Parathyroid adenoma (tissue), 2 donors: Measurements from ENCODE around the gene ACAT1.
"Not testable (repeated sequence)": the region's sequence is repeated elsewhere in the genome, so short reads cannot be mapped to it uniquely, and the experiment has no call there.

Source experiments
- H2AFZ ChIP-seq: fragments of 300-600 bp; sonication (generic); one replicate; pipeline ENCODE4 v1.7.0; 2017; ENCODE audit warnings: antibody characterized with exemption, mild to moderate bottlenecking
- H3K27ac ChIP-seq: fragments of 300-600 bp; sonication (generic); one replicate; pipeline ENCODE4 v1.7.0; 2017
- H3K27me3 ChIP-seq: fragments of 300-600 bp; sonication (generic); one replicate; pipeline ENCODE4 v1.7.0; 2017; ENCODE audit warnings: low read length; ENCODE audit not compliant: control insufficient read depth, insufficient read depth
- H3K36me3 ChIP-seq: fragments of 300-600 bp; sonication (generic); one replicate; pipeline ENCODE4 v1.7.0; 2017; ENCODE audit warnings: low read length; ENCODE audit not compliant: control insufficient read depth, insufficient read depth
- H3K4me1 ChIP-seq: fragments of 300-600 bp; sonication (generic); one replicate; pipeline ENCODE4 v1.7.0; 2017; ENCODE audit warnings: control low read depth
- H3K4me2 ChIP-seq: fragments of 300-600 bp; sonication (generic); one replicate; pipeline ENCODE4 v1.7.0; 2017; ENCODE audit warnings: low read length
- H3K4me3 ChIP-seq: fragments of 300-600 bp; sonication (generic); one replicate; pipeline ENCODE4 v1.7.0; 2017; ENCODE audit warnings: low read depth, low read length
- H3K79me2 ChIP-seq: fragments of 300-600 bp; sonication (generic); one replicate; pipeline ENCODE4 v1.7.0; 2017; ENCODE audit warnings: control low read depth
- H3K9ac ChIP-seq: fragments of 300-600 bp; sonication (generic); one replicate; pipeline ENCODE4 v1.7.0; 2017; ENCODE audit warnings: mild to moderate bottlenecking
- H3K9me3 ChIP-seq: fragments of 300-600 bp; sonication (generic); one replicate; pipeline ENCODE4 v1.7.0; 2017; ENCODE audit warnings: low read length; ENCODE audit not compliant: control insufficient read depth
- TF ChIP-seq, protein P1 (sequence below): fragments of 300-600 bp; sonication (generic); IDR thresholded peaks from one replicate; pipeline ENCODE4 v1.7.0; 2017; ENCODE audit warnings: antibody characterized with exemption, mild to moderate bottlenecking
- donor health status: primary hyperparathyroidism.

The ACAT1 gene

DNA sequence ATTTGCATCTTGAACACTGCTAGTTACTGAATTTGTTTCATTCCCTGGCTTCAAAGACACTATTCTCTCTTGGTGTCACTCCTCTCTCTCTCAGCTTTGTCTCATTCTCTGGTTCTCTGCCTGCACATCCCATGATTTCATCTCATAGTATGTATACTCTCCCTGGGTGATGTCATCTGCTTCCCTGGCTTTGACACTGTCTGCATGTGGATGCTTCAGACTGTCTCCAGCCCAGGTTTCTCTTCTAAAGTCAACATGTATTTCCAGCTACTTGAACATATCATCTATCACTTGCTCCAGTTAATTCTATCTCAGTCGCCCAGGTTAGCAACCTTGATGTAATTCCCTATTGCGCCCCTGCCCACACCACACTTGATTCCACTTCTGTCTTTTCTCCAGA, 9.3 kb upstream of the ACAT1 start:
- H3K79me2 ChIP-seq, result no peaks in the 10 kb centered on the region
- H3K27me3 ChIP-seq, result no peaks in the 10 kb centered on the region
- no peak overlapping the region for H3K4me3 ChIP-seq
- H3K27ac ChIP-seq, result no peak overlapping the region
- H3K9me3 ChIP-seq, result no peaks in the 10 kb centered on the region
- peaks cover 10% of the 10 kb centered on the region for H3K4me1 ChIP-seq
- no peak overlapping the region for H3K4me2 ChIP-seq
- H3K9ac ChIP-seq, result no peak overlapping the region
- TF ChIP-seq, protein P1, sequence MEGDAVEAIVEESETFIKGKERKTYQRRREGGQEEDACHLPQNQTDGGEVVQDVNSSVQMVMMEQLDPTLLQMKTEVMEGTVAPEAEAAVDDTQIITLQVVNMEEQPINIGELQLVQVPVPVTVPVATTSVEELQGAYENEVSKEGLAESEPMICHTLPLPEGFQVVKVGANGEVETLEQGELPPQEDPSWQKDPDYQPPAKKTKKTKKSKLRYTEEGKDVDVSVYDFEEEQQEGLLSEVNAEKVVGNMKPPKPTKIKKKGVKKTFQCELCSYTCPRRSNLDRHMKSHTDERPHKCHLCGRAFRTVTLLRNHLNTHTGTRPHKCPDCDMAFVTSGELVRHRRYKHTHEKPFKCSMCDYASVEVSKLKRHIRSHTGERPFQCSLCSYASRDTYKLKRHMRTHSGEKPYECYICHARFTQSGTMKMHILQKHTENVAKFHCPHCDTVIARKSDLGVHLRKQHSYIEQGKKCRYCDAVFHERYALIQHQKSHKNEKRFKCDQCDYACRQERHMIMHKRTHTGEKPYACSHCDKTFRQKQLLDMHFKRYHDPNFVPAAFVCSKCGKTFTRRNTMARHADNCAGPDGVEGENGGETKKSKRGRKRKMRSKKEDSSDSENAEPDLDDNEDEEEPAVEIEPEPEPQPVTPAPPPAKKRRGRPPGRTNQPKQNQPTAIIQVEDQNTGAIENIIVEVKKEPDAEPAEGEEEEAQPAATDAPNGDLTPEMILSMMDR, result no peak
- no peaks in the 10 kb centered on the region for H3K36me3 ChIP-seq
- no peak overlapping the region for H2AFZ ChIP-seq

DNA sequence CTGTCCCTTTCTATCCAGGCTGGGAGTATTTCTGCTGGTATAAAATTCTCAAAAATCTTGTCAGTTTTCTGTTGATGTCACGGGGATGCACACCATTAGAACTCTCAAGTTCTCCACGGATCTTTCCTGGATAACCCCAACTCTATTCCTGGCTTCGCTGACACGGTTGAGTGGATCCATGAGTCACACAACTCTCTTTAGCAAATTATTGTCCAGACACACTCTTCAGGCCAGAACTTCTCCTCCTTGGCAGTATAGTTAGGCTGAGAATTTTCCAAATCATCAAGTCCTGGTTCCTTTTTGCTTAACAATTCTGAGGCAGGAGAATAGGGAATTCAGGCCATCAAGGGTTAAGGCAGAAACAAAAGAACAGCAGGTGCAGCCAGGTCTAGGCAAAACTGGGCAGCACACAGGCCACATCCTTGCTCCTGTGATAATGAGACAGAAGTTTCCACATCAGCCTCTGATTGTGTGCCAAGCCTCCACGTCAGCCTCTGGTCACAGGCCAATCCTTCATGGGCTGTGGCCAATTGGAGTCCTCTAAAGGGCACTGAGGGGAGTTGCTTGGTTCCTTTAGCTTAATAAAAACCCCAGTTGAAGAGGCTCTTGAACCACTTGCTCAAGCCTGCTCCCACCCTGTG, 5.7 kb upstream of the ACAT1 start:
- Histone ChIP-seq H3K4me2 (no peak overlapping the region), H3K4me3 (no peak overlapping the region), H3K9me3 (no peaks in the 10 kb centered on the region), H3K27me3 (no peaks in the 10 kb centered on the region), H3K4me1 (peaks cover 10% of the 10 kb centered on the region), H3K9ac (no peak overlapping the region), H3K79me2 (no peaks in the 10 kb centered on the region), H2AFZ (no peak overlapping the region), H3K27ac (peak overlapping the region; percentile 51), H3K36me3 (no peaks in the 10 kb centered on the region)
- TF ChIP-seq, protein P1, result no peak

DNA sequence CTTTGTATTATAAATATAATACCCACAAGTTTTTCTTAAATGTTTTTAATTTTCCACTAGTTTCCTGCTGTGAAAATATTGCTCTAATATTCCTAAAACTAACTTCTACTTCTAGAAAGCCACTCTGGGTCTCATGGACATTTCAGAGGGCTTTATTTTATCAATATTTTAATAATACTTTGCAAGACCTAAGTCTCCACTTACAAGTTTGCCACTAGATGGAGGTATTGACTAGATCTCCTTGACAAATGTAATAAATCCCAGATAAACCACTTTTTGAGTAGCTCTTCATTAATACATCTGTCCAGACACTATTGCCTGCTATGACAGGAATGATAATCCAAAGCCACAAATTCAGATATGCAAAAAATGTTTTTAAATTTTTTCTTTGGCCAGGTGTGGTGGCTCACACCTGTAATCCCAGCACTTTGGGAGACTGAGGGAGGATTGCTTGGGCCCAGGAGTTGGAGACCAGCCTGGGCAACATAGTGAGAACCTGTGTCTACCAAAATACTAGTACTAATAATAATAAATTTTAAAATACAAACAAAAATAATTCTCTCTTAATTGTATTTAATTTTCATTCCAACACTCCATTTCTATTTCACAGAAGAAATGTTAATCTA, 3.5 kb upstream of the ACAT1 start:
- no peak overlapping the region for H3K4me2 ChIP-seq
- H3K4me3 ChIP-seq, result no peak overlapping the region
- peaks cover 10% of the 10 kb centered on the region for H3K4me1 ChIP-seq
- H3K27me3 ChIP-seq, result no peaks in the 10 kb centered on the region
- TF ChIP-seq, protein P1, result peak; percentile 33
- no peaks in the 10 kb centered on the region for H3K9me3 ChIP-seq
- no peak overlapping the region for H2AFZ ChIP-seq
- H3K36me3 ChIP-seq, result no peaks in the 10 kb centered on the region
- peaks cover 4% of the 10 kb centered on the region for H3K79me2 ChIP-seq
- no peak overlapping the region for H3K27ac ChIP-seq
- no peak overlapping the region for H3K9ac ChIP-seq

- Histone ChIP-seq H3K4me2 (peak overlapping the region; percentile 81), H2AFZ (peak overlapping the region; percentile 94), H3K27ac (peak overlapping the region; percentile 80), H3K4me3 (peak overlapping the region; percentile 70)
- H3K36me3 ChIP-seq, H3K9me3 ChIP-seq, H3K9ac ChIP-seq, H3K4me1 ChIP-seq, H3K27me3 ChIP-seq, H3K79me2 ChIP-seq: not testable (repeated sequence)
Observed at GRCh38 chr11:108120936-108121273, 462 bp upstream of the ACAT1 start.

DNA sequence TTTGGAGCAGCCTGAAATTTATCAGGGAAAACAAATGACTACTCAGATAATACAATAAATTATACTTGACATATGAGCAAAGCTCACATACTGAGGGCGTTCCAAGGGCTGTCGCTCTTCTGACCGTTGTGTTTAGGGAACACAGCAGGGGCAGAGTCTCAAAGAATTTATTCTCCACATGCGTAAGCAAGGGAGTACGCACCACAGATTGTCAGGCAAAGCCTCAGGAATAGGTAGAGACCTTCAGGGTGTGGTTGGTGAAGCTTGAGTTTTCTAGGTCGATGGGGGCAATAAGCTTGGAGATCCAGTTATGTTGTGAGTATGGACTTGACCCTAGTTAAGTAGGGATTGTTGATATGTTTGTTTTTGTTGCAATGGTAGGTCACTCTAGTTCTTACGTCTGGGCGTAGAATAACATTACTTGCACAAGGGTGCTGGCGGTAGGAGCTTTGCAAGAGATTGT, 830 bp downstream of the ACAT1 start:
- Histone ChIP-seq H3K9ac (no peak overlapping the region), H3K4me2 (peak overlapping the region; percentile 81), H3K4me1 (no peaks in the 10 kb centered on the region), H3K4me3 (peak overlapping the region; percentile 70), H2AFZ (peak overlapping the region; percentile 94), H3K27ac (no peak overlapping the region), H3K9me3 (no peaks in the 10 kb centered on the region), H3K27me3 (no peaks in the 10 kb centered on the region), H3K36me3 (no peaks in the 10 kb centered on the region), H3K79me2 (peaks cover 4% of the 10 kb centered on the region)
- TF ChIP-seq, protein P1, result no peak
